ENCODE data around the gene CELA2B.
A peak's percentile ranks its signal among the peaks of the same experiment; 100 is the strongest.

The CELA2B gene

GRCh38 chr1:15531003-15531402, 55.1 kb downstream of the CELA2B start:
- DNase-seq: no peak

GRCh38 chr1:15531682-15532081, 55.8 kb downstream of the CELA2B start:
- DNase-seq: peak; percentile 39

- no peak for DNase-seq
Measured at GRCh38 chr1:15538771-15539170, 62.9 kb downstream of the CELA2B start.

GRCh38 chr1:15540186-15540585, 64.3 kb downstream of the CELA2B start:
- no peak for DNase-seq
